ENCODE data around the gene ZNF664.

Gene ZNF664

DNA sequence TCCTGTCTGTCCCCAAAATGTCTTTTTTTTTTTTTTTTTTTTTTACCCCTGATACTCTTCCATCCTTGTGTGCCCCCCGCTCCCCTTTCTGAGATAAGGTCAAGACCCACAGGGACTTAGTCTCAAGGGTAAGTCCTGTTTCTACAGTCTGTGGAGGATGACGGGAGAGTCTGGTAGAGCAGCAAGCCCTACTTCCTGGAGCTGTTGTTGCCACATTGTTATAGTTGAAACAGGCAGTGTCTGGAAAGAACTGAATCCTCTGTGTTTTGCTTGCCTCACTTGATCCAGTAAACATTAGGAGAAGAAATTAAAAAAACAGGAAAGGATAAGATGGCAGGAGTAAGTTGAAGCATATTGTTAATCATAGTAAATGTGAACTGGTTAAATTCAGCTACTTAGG lies 45.5 kb downstream of the ZNF664 start:
- Histone ChIP-seq H3K36me3 (ENCODE audit: control insufficient read depth, insufficient read depth, low read length) (no peaks in the 10 kb centered on the region), H3K4me1 (ENCODE audit: control insufficient read depth, insufficient read depth, low read length, poor library complexity, severe bottlenecking) (no peaks in the 10 kb centered on the region), H3K4me3 (ENCODE audit: insufficient read depth, low read depth, low read length, poor library complexity, severe bottlenecking) (no peak overlapping the region), H3K9me3 (ENCODE audit: control insufficient read depth, low read length) (no peaks in the 10 kb centered on the region), H3K27ac (ENCODE audit: insufficient read depth, low read length, poor library complexity, severe bottlenecking) (no peak overlapping the region), H3K27me3 (replicated peaks; ENCODE audit: control insufficient read depth, insufficient read depth, low read length, poor library complexity, severe bottlenecking) (no peaks in the 10 kb centered on the region)
- no peak for DNase-seq

DNA sequence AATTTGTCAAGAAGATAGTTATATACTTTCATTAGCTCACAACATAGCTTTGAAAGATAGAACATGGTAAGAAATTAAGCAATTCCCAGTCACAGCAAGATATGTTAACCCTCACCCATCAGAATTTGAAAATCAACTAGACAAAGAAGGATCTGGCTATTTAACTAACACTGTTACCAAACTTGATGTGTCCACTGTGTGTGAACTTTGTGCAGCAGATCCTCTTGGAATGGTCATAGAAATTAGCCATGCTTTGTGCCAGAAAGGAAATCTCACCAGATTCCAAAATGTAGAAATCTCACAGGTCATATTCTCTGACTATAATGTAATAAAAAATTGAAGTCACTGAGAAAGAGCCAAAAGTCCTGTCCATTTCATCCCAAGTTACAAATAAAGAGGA lies 46.1 kb downstream of the ZNF664 start:
- Histone ChIP-seq H3K36me3 (ENCODE audit: control insufficient read depth, insufficient read depth, low read length) (no peaks in the 10 kb centered on the region), H3K27me3 (replicated peaks; ENCODE audit: control insufficient read depth, insufficient read depth, low read length, poor library complexity, severe bottlenecking) (no peaks in the 10 kb centered on the region), H3K4me1 (ENCODE audit: control insufficient read depth, insufficient read depth, low read length, poor library complexity, severe bottlenecking) (no peaks in the 10 kb centered on the region), H3K9me3 (ENCODE audit: control insufficient read depth, low read length) (no peaks in the 10 kb centered on the region), H3K27ac (ENCODE audit: insufficient read depth, low read length, poor library complexity, severe bottlenecking) (no peak overlapping the region), H3K4me3 (ENCODE audit: insufficient read depth, low read depth, low read length, poor library complexity, severe bottlenecking) (no peak overlapping the region)
- no peak for DNase-seq

DNA sequence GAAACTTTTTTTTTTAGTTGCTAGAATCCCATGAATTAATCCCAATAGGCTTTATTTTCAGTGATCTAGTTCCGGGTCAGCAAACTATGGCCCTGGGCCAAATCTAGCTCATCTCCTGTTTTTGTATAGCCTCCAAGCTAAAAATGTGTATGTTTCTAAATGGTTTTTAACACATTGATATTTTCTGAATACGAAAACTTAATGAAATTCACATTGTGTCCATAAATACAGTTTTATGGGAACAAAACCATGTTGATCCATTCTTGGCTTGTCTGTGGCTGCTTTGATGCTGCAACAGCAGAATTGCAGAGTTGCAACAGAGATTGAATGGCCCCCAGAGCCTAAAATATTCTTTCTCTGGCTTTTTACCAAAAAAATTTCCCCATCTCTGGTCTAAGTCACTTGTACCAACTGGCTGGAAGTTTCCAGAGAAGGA lies 47.5 kb downstream of the ZNF664 start:
- H3K27ac ChIP-seq (ENCODE audit: insufficient read depth, low read length, poor library complexity, severe bottlenecking): no peak overlapping the region

DNA sequence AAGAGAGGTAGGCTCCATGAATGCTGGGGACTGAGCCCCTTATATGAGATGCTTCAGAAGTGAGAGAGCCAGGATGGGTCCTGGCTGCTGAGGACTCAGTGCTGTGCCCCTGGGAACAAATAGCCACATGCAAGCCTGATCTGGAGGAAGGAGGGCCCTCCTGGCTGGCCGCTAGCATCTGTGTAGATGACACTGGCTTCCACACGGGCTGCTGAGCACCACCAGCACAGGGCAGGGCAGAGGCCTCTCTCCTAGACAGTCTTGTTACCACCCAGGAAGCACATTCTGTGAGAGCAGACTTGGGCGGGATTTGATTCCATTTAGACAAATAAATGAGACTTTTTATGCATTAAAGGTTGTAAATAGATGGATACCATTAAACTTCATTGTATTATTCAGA lies 48.0 kb downstream of the ZNF664 start:
- Histone ChIP-seq H3K27ac (ENCODE audit: insufficient read depth, low read length, poor library complexity, severe bottlenecking) (no peak overlapping the region), H3K9me3 (ENCODE audit: control insufficient read depth, low read length) (no peaks in the 10 kb centered on the region), H3K4me1 (ENCODE audit: control insufficient read depth, insufficient read depth, low read length, poor library complexity, severe bottlenecking) (no peaks in the 10 kb centered on the region), H3K36me3 (ENCODE audit: control insufficient read depth, insufficient read depth, low read length) (no peaks in the 10 kb centered on the region), H3K4me3 (ENCODE audit: insufficient read depth, low read depth, low read length, poor library complexity, severe bottlenecking) (no peak overlapping the region), H3K27me3 (replicated peaks; ENCODE audit: control insufficient read depth, insufficient read depth, low read length, poor library complexity, severe bottlenecking) (no peaks in the 10 kb centered on the region)
- no peak for DNase-seq

More for the DNA sequence above, 47.5 kb downstream of the ZNF664 start:
- Histone ChIP-seq H3K27me3 (replicated peaks; ENCODE audit: control insufficient read depth, insufficient read depth, low read length, poor library complexity, severe bottlenecking) (no peaks in the 10 kb centered on the region), H3K4me1 (ENCODE audit: control insufficient read depth, insufficient read depth, low read length, poor library complexity, severe bottlenecking) (no peaks in the 10 kb centered on the region), H3K9me3 (ENCODE audit: control insufficient read depth, low read length) (no peaks in the 10 kb centered on the region), H3K36me3 (ENCODE audit: control insufficient read depth, insufficient read depth, low read length) (no peaks in the 10 kb centered on the region), H3K4me3 (ENCODE audit: insufficient read depth, low read depth, low read length, poor library complexity, severe bottlenecking) (no peak overlapping the region)
- DNase-seq: no peak

DNA sequence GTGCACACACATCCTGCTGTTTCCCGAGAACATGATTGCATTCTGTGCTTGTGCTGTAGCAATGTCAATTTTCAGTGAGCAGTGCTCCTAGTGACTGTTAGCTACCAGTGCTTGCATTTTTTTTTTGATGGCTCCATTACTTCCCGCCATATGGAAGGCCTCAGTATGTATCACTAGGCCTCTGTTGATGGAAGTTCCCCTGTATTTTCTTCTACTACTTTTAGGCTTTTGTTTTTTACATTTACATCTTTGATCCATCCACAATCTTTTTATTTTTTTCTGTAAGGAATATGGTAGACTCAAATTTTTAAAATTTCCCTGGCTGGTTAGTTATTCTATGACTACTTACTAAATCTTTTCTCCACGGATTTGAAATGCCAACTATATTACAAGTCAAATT lies 49.1 kb downstream of the ZNF664 start:
- Histone ChIP-seq H3K9me3 (ENCODE audit: control insufficient read depth, low read length) (no peaks in the 10 kb centered on the region), H3K27me3 (replicated peaks; ENCODE audit: control insufficient read depth, insufficient read depth, low read length, poor library complexity, severe bottlenecking) (no peaks in the 10 kb centered on the region), H3K4me3 (ENCODE audit: insufficient read depth, low read depth, low read length, poor library complexity, severe bottlenecking) (no peak overlapping the region), H3K27ac (ENCODE audit: insufficient read depth, low read length, poor library complexity, severe bottlenecking) (no peak overlapping the region), H3K36me3 (ENCODE audit: control insufficient read depth, insufficient read depth, low read length) (no peaks in the 10 kb centered on the region), H3K4me1 (ENCODE audit: control insufficient read depth, insufficient read depth, low read length, poor library complexity, severe bottlenecking) (no peaks in the 10 kb centered on the region)
- DNase-seq: no peak

DNA sequence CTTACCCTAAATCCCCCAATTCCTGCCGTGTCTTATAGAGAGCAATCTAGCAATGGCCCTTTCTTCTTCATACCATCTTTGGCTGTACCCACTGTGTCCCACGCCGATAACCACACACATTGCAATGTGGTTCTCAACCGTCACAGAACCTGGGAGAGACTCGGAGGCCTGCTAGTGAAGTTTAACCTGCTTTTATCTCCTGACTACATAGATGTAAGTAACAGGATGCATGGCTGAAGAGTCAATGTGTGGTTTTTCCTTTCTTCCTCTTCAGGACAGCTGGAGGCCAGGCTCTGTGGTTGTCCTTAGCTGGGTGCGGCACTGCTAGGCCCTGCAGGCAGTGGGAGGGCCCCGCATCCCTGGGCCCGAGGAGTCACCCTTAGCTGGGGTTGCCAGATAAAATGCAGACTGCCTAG lies 51.3 kb downstream of the ZNF664 start:
- Histone ChIP-seq H3K4me1 (ENCODE audit: control insufficient read depth, insufficient read depth, low read length, poor library complexity, severe bottlenecking) (no peaks in the 10 kb centered on the region), H3K27ac (ENCODE audit: insufficient read depth, low read length, poor library complexity, severe bottlenecking) (no peak overlapping the region), H3K4me3 (ENCODE audit: insufficient read depth, low read depth, low read length, poor library complexity, severe bottlenecking) (no peak overlapping the region), H3K27me3 (replicated peaks; ENCODE audit: control insufficient read depth, insufficient read depth, low read length, poor library complexity, severe bottlenecking) (no peaks in the 10 kb centered on the region), H3K36me3 (ENCODE audit: control insufficient read depth, insufficient read depth, low read length) (no peaks in the 10 kb centered on the region), H3K9me3 (ENCODE audit: control insufficient read depth, low read length) (no peaks in the 10 kb centered on the region)
- no peak for DNase-seq

DNA sequence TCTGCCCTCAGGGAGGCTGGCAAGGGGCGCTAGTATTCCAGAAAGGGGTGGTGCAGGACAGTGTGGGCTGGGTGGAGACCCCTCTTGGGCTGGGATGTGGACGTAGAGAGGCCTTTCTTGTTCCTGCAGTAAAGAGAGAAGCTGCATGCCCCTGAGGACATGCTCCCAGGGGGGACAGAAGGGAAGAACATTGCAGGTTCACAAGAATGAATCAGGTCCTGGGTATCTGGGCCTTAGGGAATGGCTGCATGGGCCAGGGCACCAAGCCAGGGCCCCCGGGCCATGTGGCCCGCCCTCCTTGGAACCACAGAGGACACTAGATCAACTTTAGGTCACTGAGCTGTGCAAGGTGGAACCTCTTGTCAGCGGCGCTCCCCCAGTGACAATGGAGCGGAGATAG lies 51.8 kb downstream of the ZNF664 start:
- no peak overlapping the region for H3K4me3 ChIP-seq (ENCODE audit: insufficient read depth, low read depth, low read length, poor library complexity, severe bottlenecking)
- H3K27ac ChIP-seq (ENCODE audit: insufficient read depth, low read length, poor library complexity, severe bottlenecking): no peak overlapping the region
- no peak for DNase-seq
- H3K27me3 ChIP-seq (replicated peaks; ENCODE audit: control insufficient read depth, insufficient read depth, low read length, poor library complexity, severe bottlenecking): no peaks in the 10 kb centered on the region
- H3K36me3 ChIP-seq (ENCODE audit: control insufficient read depth, insufficient read depth, low read length): no peaks in the 10 kb centered on the region
- no peaks in the 10 kb centered on the region for H3K9me3 ChIP-seq (ENCODE audit: control insufficient read depth, low read length)
- H3K4me1 ChIP-seq (ENCODE audit: control insufficient read depth, insufficient read depth, low read length, poor library complexity, severe bottlenecking): no peaks in the 10 kb centered on the region

DNA sequence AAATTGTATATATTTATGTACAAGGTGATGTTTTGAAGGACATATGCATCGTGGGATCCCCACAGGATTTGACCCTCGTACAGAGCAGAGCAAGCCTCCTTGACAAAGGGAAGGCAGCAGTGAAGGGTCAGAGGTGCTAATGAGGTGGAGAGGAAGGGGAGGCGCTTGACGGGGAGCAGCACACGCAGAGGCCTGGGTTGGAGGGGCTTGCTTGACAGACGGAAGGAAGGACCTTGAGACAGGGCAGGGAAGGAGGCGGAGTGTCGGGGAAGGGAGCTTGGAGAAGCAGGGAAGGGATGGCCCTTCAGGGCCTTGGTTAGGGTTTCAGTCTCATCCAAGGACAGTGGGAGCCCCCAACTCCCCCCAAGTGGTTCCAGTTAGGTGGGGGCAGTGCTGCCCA lies 52.6 kb downstream of the ZNF664 start:
- Histone ChIP-seq H3K9me3 (ENCODE audit: control insufficient read depth, low read length) (no peaks in the 10 kb centered on the region), H3K4me3 (ENCODE audit: insufficient read depth, low read depth, low read length, poor library complexity, severe bottlenecking) (no peak overlapping the region), H3K4me1 (ENCODE audit: control insufficient read depth, insufficient read depth, low read length, poor library complexity, severe bottlenecking) (no peaks in the 10 kb centered on the region), H3K27me3 (replicated peaks; ENCODE audit: control insufficient read depth, insufficient read depth, low read length, poor library complexity, severe bottlenecking) (no peaks in the 10 kb centered on the region), H3K27ac (ENCODE audit: insufficient read depth, low read length, poor library complexity, severe bottlenecking) (no peak overlapping the region), H3K36me3 (ENCODE audit: control insufficient read depth, insufficient read depth, low read length) (no peaks in the 10 kb centered on the region)
- DNase-seq: no peak

DNA sequence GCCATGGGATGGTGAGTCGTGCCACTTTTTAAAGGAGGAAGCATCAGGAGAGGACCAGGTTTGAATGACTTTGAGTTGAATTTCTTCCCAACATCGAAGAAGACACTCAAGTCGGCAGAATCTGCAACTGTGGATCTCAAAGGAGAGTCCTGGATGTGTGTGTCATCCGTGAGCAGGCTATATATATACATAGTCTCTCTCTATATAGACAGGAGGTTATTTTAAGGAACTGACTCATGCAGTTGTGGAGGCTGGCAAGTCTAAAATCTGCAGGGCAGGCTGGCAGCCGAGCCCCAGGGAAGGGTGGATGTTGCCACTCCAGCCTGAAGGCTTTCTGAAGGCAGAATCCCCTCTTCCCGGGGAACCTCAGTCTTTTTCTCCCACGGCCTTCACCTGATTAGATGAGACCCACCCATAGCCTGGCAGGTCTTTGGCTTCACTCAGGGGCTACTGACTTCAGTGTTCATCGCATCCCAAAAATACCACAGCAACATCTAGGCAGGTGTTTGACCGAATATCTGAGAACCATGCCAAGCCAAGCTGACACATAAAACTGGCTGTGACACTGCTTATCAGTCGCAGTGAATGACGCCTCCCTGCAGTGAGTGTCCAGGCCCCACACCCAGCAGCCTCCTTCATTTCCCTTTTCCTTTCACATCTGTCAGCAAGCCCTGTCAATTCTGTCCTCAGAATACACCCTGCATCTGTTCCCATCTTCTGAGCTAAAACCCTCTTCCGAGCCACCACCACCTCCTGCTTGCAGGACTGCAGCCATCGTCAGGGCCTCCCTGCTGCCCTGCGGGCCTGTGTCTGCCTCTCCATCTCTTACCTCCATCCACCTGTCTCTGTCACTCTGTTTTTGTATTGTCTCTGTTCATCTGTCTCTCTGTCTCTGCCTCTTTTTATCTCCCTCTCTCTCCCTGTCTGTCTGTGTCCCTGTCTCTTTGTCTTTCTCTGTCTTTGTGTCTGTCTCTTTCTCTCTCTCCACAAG lies 54.0 kb downstream of the ZNF664 start:
- Histone ChIP-seq H3K27ac (ENCODE audit: insufficient read depth, low read length, poor library complexity, severe bottlenecking) (no peak overlapping the region), H3K4me3 (ENCODE audit: insufficient read depth, low read depth, low read length, poor library complexity, severe bottlenecking) (no peak overlapping the region), H3K9me3 (ENCODE audit: control insufficient read depth, low read length) (no peaks in the 10 kb centered on the region), H3K4me1 (ENCODE audit: control insufficient read depth, insufficient read depth, low read length, poor library complexity, severe bottlenecking) (no peaks in the 10 kb centered on the region), H3K36me3 (ENCODE audit: control insufficient read depth, insufficient read depth, low read length) (no peaks in the 10 kb centered on the region), H3K27me3 (replicated peaks; ENCODE audit: control insufficient read depth, insufficient read depth, low read length, poor library complexity, severe bottlenecking) (no peaks in the 10 kb centered on the region)
- DNase-seq: no peak

DNA sequence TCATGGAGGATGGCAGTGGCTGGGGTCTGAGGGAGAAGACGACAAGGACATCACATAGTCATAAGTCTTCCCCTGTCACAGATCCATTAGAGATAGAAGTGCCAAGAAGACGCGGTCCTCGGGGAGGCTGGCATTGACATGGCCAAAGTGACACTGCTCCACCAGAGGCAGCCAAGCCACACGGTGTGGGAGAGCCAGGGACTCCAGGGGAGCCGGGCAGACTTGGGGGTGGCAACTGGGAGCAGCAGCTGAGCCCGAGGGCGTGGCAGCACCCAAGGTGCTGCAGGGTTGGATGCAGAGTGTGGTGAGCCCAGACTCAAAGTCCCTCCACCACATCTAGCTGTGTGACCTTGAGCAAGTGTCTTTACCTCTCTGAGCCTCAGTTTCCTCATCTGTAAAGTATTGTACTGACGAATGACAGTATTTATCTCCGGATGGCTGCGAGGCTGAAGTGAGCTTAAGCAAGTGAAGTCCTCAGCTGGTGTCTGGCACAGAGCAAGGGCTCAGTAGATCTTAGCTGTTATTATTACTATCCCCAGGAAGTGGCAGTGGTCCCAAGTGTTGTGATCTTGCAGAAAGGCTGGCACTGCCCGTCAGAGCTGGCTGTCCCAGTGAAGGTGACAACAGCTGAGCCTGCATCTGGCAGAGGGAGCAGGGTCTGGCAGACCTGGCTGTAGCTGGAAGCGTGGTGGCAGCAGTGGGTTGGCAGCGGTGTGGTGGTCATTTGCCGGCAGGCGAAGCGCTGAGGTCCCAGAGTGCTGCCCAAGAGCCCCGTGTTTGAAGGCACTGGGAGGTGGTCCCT lies 54.9 kb downstream of the ZNF664 start:
- no peaks in the 10 kb centered on the region for H3K4me1 ChIP-seq (ENCODE audit: control insufficient read depth, insufficient read depth, low read length, poor library complexity, severe bottlenecking)
- no peak overlapping the region for H3K27ac ChIP-seq (ENCODE audit: insufficient read depth, low read length, poor library complexity, severe bottlenecking)
- no peak for DNase-seq
- no peaks in the 10 kb centered on the region for H3K9me3 ChIP-seq (ENCODE audit: control insufficient read depth, low read length)
- H3K27me3 ChIP-seq (replicated peaks; ENCODE audit: control insufficient read depth, insufficient read depth, low read length, poor library complexity, severe bottlenecking): no peaks in the 10 kb centered on the region
- no peak overlapping the region for H3K4me3 ChIP-seq (ENCODE audit: insufficient read depth, low read depth, low read length, poor library complexity, severe bottlenecking)
- no peaks in the 10 kb centered on the region for H3K36me3 ChIP-seq (ENCODE audit: control insufficient read depth, insufficient read depth, low read length)

All from effector memory CD4-positive, alpha-beta T cell (primary cell).